Renal cortex interstitium (tissue), 15 donors: Measurements from ENCODE around the gene LRRC8E. TPM values are rescaled to one million over a fixed set of nuclear protein-coding genes. Genes with fewer than 3 reads are reported as not detected.

ENCODE experiments used
- DNase-seq, 11 donors: peaks; one replicate each; pipeline ENCODE4 v3.0.0-alpha.2; 2013; ENCODE audit warnings: low read depth in 9 of 11, low spot score in 4 of 11; ENCODE audit errors: extremely low read depth in 1 of 11
- long read RNA-seq, 16 experiments: transcript quantifications; one replicate each; lab custom pipeline, GENCODE V29; 2026
- polyA plus RNA-seq, 3 donors: library from polyadenylated mRNA; unstranded; fragments of 120-200 nt; gene quantifications; one replicate each; pipeline ENCODE4 v1.2.1, GENCODE V29; 2013; ENCODE audit not compliant: insufficient read length in 3 of 3

The LRRC8E gene
- polyA plus RNA-seq: 1 to 10 TPM; 1.4 to 3.0 (median 2.6) TPM
- long read RNA-seq, donor 1: 0 reads
- long read RNA-seq, donor 2, partial matches to known transcripts: 0 of 1 reads
- long read RNA-seq, donor 2, other reads (novel, unspliced or antisense): 0 of 1 reads
- long read RNA-seq, donor 3, partial matches to known transcripts: 0 of 1 reads
- long read RNA-seq, donor 3, other reads (novel, unspliced or antisense): 0 of 1 reads
- long read RNA-seq, donor 4, partial matches to known transcripts: 0 of 2 reads
- long read RNA-seq, donor 4, other reads (novel, unspliced or antisense): 0 of 2 reads
- long read RNA-seq, donor 5: 0 reads
- long read RNA-seq, donor 6: 0 reads
- long read RNA-seq, donor 7, partial matches to known transcripts: 0 of 1 reads
- long read RNA-seq, donor 7, other reads (novel, unspliced or antisense): 0 of 1 reads
- long read RNA-seq, donor 8: 0 reads
- long read RNA-seq, donor 9, partial matches to known transcripts: 0 of 1 reads
- long read RNA-seq, donor 9, other reads (novel, unspliced or antisense): 0 of 1 reads
- long read RNA-seq, donor 10: 0 reads
- long read RNA-seq, donor 11: 0 reads
- long read RNA-seq, donor 12: 0 reads
- long read RNA-seq, donor 13: 0 reads
- long read RNA-seq, donor 14: 0 reads
- long read RNA-seq, donor 15, partial matches to known transcripts: 0 of 1 reads
- long read RNA-seq, donor 15, other reads (novel, unspliced or antisense): 0 of 1 reads
- long read RNA-seq, donor 16, partial matches to known transcripts: 0 of 2 reads
- long read RNA-seq, donor 16, other reads (novel, unspliced or antisense): 0 of 2 reads

- no peak for DNase-seq
Observed at GRCh38 chr19:7888145-7888825, at the start of gene LRRC8E. Gene LRRC8E, plus strand, starts transcription at chr19:7888510. Its CDS starts 7,094 bp downstream, at chr19:7895604.

GRCh38 chr19:7839476-7839875 is 48.8 kb upstream of the LRRC8E start:
- DNase-seq: no peak

- DNase-seq: no peak
Observed at GRCh38 chr19:7840629-7841028, 47.7 kb upstream of the LRRC8E start.

- no peak for DNase-seq
Observed at GRCh38 chr19:7841751-7842660, 46.3 kb upstream of the LRRC8E start.

GRCh38 chr19:7842661-7843294 is 45.5 kb upstream of the LRRC8E start:
- no peak for DNase-seq

GRCh38 chr19:7843521-7843920 is 44.8 kb upstream of the LRRC8E start:
- no peak for DNase-seq

- no peak for DNase-seq
Observed at GRCh38 chr19:7844405-7844804, 43.9 kb upstream of the LRRC8E start.

- no peak for DNase-seq
Observed at GRCh38 chr19:7844951-7845350, 43.4 kb upstream of the LRRC8E start.

- DNase-seq: no peak
Observed at GRCh38 chr19:7845390-7846154, 42.7 kb upstream of the LRRC8E start.

GRCh38 chr19:7846155-7846646 is 42.1 kb upstream of the LRRC8E start:
- DNase-seq: no peak

- no peak for DNase-seq
Observed at GRCh38 chr19:7847664-7848063, 40.6 kb upstream of the LRRC8E start.

- DNase-seq: no peak
Observed at GRCh38 chr19:7848779-7849457, 39.4 kb upstream of the LRRC8E start.

- no peak for DNase-seq
Observed at GRCh38 chr19:7849631-7849999, 38.7 kb upstream of the LRRC8E start.

- no peak for DNase-seq
Observed at GRCh38 chr19:7850000-7850813, 38.1 kb upstream of the LRRC8E start.

GRCh38 chr19:7850945-7851622 is 37.2 kb upstream of the LRRC8E start:
- no peak for DNase-seq
